AG09319 (cell line): Measurements from ENCODE around the gene RPH3AL.
"Not testable (repeated sequence)": the region's sequence is repeated elsewhere in the genome, so short reads cannot be mapped to it uniquely, and the experiment has no call there.

ENCODE experiments used
- DNase-seq: peaks from one replicate; pipeline ENCODE4 v3.0.0-alpha.2; 2010; ENCODE audit warnings: low read depth; ENCODE audit errors: extremely low read depth
- TF ChIP-seq, protein P1 (sequence below): IDR thresholded peaks from 2 replicates; pipeline ENCODE4 v1.5.1; 2011; ENCODE audit warnings: low read depth, mild to moderate bottlenecking, inconsistent platforms, low read length, moderate library complexity

RPH3AL gene

DNA sequence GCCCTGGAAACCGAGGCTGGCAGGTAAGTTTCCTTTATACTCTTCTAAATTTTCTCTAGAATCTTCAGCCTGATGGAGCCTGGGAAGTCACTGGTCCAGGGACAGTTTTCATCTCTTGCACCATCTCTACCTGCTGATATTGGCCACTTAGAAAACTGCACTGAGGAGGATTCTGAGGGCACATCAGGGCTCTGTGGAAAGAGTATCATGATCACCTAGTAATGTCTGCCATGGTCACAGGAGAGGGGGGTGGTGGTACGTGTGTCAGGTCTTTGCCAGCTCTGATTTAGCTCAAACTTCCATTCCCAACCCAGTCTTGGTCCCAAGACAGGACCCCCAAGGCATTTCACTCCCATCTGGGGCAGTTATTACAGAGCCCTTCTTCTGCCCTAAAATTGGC, 136.0 kb downstream of the RPH3AL start:
- DNase-seq: no peak
- TF ChIP-seq, protein P1, sequence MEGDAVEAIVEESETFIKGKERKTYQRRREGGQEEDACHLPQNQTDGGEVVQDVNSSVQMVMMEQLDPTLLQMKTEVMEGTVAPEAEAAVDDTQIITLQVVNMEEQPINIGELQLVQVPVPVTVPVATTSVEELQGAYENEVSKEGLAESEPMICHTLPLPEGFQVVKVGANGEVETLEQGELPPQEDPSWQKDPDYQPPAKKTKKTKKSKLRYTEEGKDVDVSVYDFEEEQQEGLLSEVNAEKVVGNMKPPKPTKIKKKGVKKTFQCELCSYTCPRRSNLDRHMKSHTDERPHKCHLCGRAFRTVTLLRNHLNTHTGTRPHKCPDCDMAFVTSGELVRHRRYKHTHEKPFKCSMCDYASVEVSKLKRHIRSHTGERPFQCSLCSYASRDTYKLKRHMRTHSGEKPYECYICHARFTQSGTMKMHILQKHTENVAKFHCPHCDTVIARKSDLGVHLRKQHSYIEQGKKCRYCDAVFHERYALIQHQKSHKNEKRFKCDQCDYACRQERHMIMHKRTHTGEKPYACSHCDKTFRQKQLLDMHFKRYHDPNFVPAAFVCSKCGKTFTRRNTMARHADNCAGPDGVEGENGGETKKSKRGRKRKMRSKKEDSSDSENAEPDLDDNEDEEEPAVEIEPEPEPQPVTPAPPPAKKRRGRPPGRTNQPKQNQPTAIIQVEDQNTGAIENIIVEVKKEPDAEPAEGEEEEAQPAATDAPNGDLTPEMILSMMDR: no peak

DNA sequence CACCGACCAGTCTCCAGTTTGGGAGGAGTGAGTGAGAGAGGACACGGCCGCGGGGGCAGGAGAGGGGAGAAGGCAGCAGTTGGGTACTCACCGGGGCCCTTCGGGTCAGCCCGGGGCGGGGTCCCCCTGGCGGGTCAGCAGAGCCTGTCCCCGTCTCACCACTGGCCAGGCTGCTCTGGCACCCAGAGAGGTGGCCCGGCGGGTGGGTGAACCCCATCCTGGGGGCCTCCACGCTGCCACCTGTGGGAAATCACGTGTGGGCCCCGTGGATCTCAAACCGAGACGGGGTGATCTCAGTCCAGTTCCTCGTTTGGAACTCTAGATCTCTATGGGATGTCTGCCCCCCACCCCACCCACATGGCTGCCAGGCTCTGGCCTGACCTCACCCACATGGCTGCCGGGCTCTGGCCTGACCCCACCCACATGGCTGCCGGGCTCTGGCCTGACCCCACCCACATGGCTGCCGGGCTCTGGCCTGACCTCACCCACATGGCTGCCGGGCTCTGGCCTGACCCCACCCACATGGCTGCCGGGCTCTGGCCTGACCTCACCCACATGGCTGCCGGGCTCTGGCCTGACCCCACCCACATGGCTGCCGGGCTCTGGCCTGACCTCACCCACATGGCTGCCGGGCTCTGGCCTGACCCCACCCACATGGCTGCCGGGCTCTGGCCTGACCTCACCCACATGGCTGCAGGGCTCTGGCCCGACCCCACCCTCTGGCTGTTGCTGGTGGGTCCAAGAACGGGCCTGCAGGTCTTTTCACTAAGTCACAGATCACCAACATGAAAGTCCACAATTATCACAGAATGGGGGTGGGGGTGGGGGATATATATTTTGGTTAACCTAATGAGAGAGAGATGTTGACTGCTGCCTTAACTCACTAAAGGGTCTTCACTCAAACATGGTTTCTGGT, 136.8 kb downstream of the RPH3AL start:
- DNase-seq: not testable (repeated sequence)

DNA sequence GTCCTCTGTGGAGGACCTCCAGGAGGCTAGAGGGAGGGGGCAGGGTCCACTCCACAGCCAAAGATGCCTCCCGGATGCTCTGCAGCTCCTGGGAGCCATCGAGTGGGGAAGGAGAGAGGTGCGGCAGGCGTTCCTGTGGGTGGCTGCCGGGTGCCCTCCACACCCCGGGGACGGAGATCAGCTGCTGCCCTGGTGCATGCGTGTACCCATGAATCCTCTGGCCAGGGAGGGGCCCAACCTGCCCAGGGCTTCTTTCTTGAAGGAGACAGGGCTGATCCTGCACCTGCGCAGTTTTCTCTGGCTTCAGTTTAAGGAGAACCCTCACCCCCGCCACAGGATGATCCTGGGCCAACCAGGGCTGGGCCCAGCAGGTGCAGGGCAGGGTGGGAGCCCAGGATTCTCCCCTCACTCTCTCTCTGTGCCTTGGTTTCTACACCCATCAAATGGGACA, 137.7 kb downstream of the RPH3AL start:
- DNase-seq: no peak
- TF ChIP-seq, protein P1: no peak

DNA sequence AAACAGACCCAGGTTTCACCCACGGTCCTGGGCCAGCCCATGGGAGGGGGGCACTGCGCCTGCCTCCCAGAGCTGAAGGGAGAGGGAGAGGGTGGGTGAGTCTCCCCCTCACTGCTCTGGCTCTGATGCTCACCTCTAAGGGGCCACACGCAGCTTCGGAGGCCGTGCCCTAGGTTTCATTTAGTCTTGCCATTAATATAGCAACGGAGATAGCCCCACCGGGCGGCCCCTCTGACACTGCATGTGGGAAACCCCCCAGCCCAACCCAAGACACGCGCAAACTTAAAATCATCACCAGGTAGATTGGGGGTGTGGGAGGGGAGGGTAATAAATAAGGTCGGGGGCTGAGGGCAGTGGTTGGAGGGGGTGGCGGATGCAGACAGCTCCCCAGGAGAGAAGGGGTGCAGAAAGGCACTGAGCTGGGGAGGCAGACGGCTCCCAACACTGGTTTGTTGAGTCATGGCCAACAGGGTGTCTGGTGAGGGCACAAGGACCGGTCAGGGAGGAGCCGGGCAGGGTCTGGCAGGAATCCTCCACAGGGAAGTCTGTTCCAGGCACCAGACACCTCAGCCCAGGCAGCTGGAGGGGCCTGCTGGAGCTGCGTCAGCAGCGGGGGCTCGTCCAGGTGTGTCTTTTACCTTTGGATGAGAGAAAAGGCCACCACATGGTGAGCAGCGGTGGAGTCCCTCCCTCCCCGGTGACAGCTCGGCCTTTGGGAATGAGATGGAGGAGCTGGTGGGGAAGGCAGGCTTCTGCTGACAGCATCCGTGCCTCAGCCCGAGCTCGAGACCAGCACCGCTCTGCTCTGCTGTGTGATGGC, 139.1 kb downstream of the RPH3AL start:
- TF ChIP-seq, protein P1: no peak
- DNase-seq: no peak

DNA sequence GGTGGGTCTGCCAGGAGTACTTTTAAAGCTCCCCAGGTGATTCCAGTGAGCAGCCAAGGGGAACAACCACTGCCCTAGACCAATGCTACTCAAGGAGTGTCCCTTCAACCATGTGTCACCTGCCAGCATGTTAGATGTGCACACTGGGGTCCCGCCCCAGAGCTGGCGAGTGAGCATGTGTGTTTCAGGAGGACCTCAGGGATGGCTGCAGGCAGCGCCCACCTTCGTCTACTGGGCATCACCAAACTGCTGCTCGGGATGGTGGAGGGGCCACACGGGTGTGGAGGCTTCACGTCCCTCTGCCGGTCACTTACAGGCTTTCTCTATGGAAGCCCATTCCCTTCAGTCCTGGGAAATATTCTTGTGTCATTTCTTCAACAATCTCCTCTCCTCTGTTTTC, 142.2 kb downstream of the RPH3AL start:
- no peak for DNase-seq
- TF ChIP-seq, protein P1: no peak

DNA sequence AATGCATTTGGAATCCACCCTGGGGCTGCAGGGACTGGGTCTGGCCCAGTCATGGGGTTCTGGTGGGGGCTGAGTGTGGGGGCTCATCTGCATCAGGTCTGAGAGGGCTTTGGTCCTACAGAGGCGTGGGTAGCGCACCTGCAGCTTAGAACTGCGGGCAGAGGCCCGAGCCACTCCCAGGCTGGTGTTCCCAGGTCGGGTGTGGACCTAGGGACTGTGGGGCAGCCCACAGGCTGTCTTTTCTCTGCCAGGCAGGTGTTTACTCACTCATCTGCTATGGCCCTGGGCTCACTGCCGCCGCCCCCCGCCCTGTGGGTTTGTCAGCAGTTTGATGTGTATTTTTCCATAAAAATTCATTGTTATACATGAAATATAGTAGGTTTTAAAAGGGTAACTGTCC, 144.2 kb downstream of the RPH3AL start:
- no peak for DNase-seq
- TF ChIP-seq, protein P1: no peak

DNA sequence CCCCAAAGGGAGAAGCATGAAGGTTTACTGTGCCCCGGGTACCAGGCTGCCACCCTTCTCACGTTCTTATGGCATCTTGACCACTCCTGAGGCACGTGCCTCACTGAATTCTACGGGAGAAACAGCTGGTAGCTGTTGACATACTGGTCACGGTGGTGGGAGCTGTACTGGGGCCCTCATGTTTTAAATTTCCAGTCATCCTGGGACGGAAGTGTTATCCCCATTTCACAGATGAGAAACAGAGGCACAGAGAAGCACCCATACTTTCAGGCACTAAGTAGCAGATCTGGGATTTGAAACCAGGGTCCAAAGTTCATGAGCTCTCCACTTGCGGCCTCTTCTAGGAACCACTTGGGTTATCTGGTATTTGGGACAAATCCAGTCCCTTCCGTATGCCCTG, 144.8 kb downstream of the RPH3AL start:
- no peak for DNase-seq
- TF ChIP-seq, protein P1: no peak
